Putamen (tissue), 1 donor: ENCODE data around the gene KBTBD8.

Experiments
- DNase-seq: peaks from one replicate; pipeline ENCODE4 v3.0.0-alpha.2; 2016; ENCODE audit warnings: low spot score

KBTBD8 gene

DNA sequence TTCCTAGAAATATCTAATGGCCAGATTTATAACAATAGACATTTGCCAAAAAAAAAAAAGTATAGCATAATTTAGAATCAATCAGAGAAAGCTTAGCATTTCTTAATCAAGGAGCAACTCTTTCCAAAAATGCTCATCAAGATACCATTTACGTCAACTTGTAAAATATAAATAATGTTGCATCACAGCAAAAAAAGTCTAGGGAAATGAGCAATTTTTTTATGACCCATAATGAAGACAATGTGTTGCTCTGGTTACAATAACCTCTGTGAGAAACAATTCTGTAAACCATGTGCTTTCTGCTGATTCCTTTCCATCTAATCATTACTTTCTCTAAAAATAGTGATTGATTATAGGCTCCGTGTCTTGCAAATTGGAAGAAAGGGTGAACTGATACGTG lies 36.3 kb downstream of the KBTBD8 start:
- no peak for DNase-seq

DNA sequence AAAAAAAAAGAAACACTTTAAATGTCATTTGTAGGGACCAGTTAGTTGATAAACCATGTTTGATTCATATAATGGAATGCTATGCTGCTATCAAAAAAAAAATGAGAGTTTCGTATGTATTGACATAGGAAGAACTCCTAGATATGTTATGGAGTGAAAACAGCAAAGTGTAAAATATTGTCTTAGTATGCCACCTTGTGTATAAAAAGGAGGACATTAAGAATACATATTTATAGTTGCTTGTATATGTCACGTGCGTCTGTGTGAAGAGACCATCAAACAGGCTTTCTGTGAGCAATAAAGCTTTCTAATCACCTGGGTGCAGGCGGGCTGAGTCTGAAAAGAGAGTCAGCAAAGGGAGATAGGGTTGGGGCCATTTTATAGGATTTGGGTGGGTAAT lies 39.5 kb downstream of the KBTBD8 start:
- DNase-seq: no peak

GRCh38 chr3:67044295-67044694 lies 46.2 kb downstream of the KBTBD8 start:
- no peak for DNase-seq

- DNase-seq: no peak
These were observed 46.8 kb downstream of the KBTBD8 start for GRCh38 chr3:67044955-67045354.

- no peak for DNase-seq
These were observed 47.8 kb downstream of the KBTBD8 start for GRCh38 chr3:67045711-67046465.

DNA sequence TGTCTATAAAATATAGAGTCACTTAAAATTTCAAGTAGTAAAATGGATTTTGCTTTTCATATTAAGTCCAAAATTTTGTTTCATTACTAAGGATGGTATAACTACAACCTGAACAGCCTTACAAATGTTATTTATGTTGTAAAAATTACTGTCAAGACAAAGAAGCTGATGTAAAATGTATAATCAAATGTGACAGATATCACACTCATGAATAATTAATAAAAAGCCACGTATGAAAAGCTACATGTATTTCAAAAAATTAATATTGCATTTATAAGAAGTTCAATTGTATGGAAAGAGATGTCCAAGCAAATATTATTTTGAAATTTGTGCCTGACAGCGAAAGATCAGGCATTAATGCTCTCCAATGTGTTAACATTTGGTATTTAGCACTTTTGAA lies 48.9 kb downstream of the KBTBD8 start:
- no peak for DNase-seq

- DNase-seq: no peak
These were observed 50.1 kb downstream of the KBTBD8 start for GRCh38 chr3:67048067-67048714.

DNA sequence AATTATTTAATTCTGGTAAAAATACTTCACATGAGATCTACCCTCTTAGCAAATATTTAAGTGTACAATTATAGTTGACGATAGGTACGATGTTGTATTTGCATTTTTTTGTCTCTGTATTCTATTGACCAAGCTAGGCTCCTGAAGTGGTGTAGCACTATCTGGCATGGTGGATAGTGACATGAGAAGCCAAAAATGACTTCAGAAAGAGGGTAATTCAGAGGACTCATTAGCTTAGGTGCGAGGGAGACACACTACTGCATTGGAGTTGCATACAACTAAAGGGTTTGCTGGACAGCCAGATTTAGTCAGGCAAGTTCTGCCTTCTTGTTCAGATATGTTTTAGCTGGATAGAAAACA lies 50.6 kb downstream of the KBTBD8 start:
- no peak for DNase-seq

DNA sequence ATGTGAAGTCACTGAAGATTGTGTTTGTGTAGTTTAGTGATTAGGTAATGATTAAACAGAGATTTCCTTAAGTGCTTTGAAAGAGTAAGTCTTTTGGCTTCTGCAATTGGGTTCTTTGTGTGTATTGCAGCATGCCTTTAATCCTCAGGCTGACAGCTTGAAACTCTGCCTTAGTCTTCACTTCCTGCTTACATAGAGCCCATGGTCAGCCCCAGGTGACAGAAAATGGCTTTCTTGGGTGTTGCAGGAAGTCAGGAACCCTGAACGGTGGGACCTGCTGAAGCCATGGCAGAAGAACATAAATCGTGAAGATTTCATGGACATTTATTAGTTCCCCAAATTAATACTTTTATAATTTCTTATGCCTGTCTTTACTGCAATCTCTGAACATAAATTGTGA lies 61.3 kb downstream of the KBTBD8 start:
- no peak for DNase-seq
